DOHH2 (cell line): ENCODE measurements around the gene TAPBPL.

ENCODE experiments used
- H3F3A ChIP-seq: fragments of 200-600 bp; sonication (generic), shearing (Covaris generic); 2 replicates; pipeline ENCODE4 v1.6.0; 2016; ENCODE audit warnings: antibody characterized with exemption, mild to moderate bottlenecking; ENCODE audit not compliant: control insufficient read depth, insufficient read depth
- H3K27ac ChIP-seq: fragments of 200-600 bp; sonication (generic); 2 replicates; pipeline ENCODE4 v1.5.1; 2014; ENCODE audit warnings: low read depth, mild to moderate bottlenecking, low read length, moderate library complexity
- H3K27me3 ChIP-seq: fragments of 200-600 bp; sonication (generic); 2 replicates; pipeline ENCODE4 v1.6.1; 2014; ENCODE audit warnings: mild to moderate bottlenecking, low read length, mixed read lengths; ENCODE audit not compliant: control insufficient read depth
- H3K36me3 ChIP-seq: fragments of 200-600 bp; sonication (generic); 2 replicates; pipeline ENCODE4 v1.6.1; 2014; ENCODE audit warnings: mild to moderate bottlenecking, low read length, moderate library complexity, mixed read lengths; ENCODE audit not compliant: control insufficient read depth
- H3K4me1 ChIP-seq: fragments of 200-600 bp; sonication (generic); 2 replicates; pipeline ENCODE4 v1.6.1; 2014; ENCODE audit warnings: mild to moderate bottlenecking, low read length, mixed read lengths; ENCODE audit not compliant: control insufficient read depth
- H3K4me2 ChIP-seq: fragments of 200-600 bp; sonication (generic); 2 replicates; pipeline ENCODE4 v1.6.0; 2014; ENCODE audit warnings: mild to moderate bottlenecking, low read length, moderate library complexity
- H3K4me3 ChIP-seq: fragments of 200-600 bp; sonication (generic); 2 replicates; pipeline ENCODE4 v1.5.1; 2014; ENCODE audit warnings: mild to moderate bottlenecking, low read length, mixed read lengths
- H3K79me2 ChIP-seq: fragments of 200-600 bp; sonication (generic); 2 replicates; pipeline ENCODE4 v1.6.1; 2014; ENCODE audit warnings: mild to moderate bottlenecking, low read length, mixed read lengths; ENCODE audit not compliant: control insufficient read depth
- H3K9me2 ChIP-seq: fragments of 200-600 bp; sonication (generic); replicated peaks from 2 replicates; pipeline ENCODE4 v1.6.1; 2014; ENCODE audit warnings: mild to moderate bottlenecking, low read length, mixed read lengths; ENCODE audit not compliant: control insufficient read depth
- H3K9me3 ChIP-seq: fragments of 200-600 bp; sonication (generic); 2 replicates; pipeline ENCODE4 v1.6.1; 2014; ENCODE audit warnings: antibody characterized with exemption, low read length, mixed read lengths; ENCODE audit not compliant: control insufficient read depth, insufficient read depth
- H4K20me1 ChIP-seq: fragments of 200-600 bp; sonication (generic); 2 replicates; pipeline ENCODE4 v1.6.0; 2014; ENCODE audit warnings: low read depth, mild to moderate bottlenecking, antibody characterized with exemption, low read length, moderate library complexity; ENCODE audit not compliant: control insufficient read depth, insufficient read depth
- EZH2phosphoT487 ChIP-seq: fragments of 200-600 bp; sonication (generic); IDR thresholded peaks from 2 replicates; pipeline ENCODE4 v1.6.1; 2017; ENCODE audit warnings: borderline replicate concordance, mild to moderate bottlenecking, antibody characterized with exemption, low read length, moderate library complexity, mixed read lengths
- TF ChIP-seq, protein P1 (sequence below): fragments of 200-600 bp; sonication (generic); IDR thresholded peaks from one replicate; pipeline ENCODE4 v1.5.1; 2014; ENCODE audit warnings: antibody characterized with exemption, mild to moderate bottlenecking, low read depth, low read length; ENCODE audit not compliant: poor library complexity, severe bottlenecking

Gene TAPBPL, protein sequence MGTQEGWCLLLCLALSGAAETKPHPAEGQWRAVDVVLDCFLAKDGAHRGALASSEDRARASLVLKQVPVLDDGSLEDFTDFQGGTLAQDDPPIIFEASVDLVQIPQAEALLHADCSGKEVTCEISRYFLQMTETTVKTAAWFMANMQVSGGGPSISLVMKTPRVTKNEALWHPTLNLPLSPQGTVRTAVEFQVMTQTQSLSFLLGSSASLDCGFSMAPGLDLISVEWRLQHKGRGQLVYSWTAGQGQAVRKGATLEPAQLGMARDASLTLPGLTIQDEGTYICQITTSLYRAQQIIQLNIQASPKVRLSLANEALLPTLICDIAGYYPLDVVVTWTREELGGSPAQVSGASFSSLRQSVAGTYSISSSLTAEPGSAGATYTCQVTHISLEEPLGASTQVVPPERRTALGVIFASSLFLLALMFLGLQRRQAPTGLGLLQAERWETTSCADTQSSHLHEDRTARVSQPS

DNA sequence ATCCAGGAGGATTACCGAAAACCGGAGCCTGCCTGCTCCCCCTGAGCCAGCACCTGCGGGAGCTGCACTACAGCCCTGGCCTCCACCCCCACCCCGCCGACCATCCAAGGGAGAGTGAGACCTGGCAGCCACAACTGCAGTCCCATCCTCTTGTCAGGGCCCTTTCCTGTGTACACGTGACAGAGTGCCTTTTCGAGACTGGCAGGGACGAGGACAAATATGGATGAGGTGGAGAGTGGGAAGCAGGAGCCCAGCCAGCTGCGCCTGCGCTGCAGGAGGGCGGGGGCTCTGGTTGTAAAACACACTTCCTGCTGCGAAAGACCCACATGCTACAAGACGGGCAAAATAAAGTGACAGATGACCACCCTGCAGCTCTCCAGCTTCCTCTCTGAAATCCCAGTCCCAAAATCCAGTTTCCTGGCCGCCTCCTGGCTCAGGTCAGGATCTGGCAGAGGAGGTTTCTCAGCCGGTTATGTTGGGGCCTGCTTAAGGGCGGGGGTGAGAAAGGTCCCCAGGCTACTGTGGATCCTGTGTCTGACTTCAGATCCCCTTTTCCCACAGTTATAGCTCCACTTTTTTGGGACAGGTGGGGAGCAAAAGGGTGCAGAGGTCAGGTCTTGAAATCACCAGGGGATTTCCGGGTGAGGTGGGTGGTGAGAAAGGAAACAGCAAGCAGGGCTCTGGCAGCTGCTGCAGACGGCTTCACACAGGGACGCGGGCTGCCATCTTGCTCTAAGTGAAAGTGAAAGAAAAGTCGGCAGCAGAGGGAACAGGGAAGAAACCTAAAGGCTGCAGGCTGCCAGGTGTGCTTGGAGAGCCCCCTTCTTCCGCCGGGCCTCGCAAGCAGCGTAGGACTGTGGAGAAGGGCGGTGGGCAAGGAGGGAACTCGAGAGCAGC, at the start of gene TAPBPL:
Gene TAPBPL (plus strand): TSS at position 695 of the 897 bp plus-strand sequence. CDS start 207 bp downstream, outside the sequence.
- H3K4me2 ChIP-seq, result peak within 1 kb of the TSS; percentile 86
- H4K20me1 ChIP-seq, result no peaks in the 10 kb centered on the region
- H3F3A ChIP-seq, result peaks cover 28% of the 10 kb centered on the region
- H3K36me3 ChIP-seq, result peaks cover 73% of the 10 kb centered on the region
- peaks cover 53% of the 10 kb centered on the region for H3K4me1 ChIP-seq
- peak within 1 kb of the TSS; percentile 71 for H3K4me3 ChIP-seq
- H3K27ac ChIP-seq, result peak within 1 kb of the TSS; percentile 80
- TF ChIP-seq EZH2phosphoT487, result no peak
- TF ChIP-seq, protein P1, sequence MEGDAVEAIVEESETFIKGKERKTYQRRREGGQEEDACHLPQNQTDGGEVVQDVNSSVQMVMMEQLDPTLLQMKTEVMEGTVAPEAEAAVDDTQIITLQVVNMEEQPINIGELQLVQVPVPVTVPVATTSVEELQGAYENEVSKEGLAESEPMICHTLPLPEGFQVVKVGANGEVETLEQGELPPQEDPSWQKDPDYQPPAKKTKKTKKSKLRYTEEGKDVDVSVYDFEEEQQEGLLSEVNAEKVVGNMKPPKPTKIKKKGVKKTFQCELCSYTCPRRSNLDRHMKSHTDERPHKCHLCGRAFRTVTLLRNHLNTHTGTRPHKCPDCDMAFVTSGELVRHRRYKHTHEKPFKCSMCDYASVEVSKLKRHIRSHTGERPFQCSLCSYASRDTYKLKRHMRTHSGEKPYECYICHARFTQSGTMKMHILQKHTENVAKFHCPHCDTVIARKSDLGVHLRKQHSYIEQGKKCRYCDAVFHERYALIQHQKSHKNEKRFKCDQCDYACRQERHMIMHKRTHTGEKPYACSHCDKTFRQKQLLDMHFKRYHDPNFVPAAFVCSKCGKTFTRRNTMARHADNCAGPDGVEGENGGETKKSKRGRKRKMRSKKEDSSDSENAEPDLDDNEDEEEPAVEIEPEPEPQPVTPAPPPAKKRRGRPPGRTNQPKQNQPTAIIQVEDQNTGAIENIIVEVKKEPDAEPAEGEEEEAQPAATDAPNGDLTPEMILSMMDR, result no peak
- H3K9me2 ChIP-seq, result no peaks in the 10 kb centered on the region
- no peaks in the 10 kb centered on the region for H3K27me3 ChIP-seq
- H3K9me3 ChIP-seq, result no peaks in the 10 kb centered on the region
- peaks cover 34% of the 10 kb centered on the region for H3K79me2 ChIP-seq

DNA sequence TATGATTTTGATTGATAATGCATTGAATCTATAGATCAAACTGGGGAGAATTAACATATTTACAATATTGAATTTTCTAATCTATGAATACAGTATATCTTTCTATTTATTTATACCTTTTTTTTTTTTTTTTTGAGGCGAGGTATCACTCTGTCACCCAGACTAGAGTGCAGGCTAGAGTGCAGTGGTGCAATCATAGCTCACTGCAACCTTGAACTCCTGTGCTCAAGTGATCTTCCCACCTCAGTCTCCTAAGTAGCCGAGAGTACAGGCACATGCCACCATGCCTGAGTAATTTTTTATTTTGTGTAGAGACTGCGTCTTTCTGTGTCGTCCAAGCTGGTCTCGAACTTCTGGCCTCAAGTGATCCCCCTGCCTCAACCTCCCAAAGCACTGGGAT, 47.5 kb upstream of the TAPBPL start:
- no peak overlapping the region for H3K4me3 ChIP-seq
- H3F3A ChIP-seq, result no peaks in the 10 kb centered on the region
- no peaks in the 10 kb centered on the region for H3K36me3 ChIP-seq
- no peaks in the 10 kb centered on the region for H4K20me1 ChIP-seq
- H3K79me2 ChIP-seq, result no peaks in the 10 kb centered on the region
- H3K4me1 ChIP-seq, result no peaks in the 10 kb centered on the region
- H3K4me2 ChIP-seq, result no peak overlapping the region
- peaks cover 12% of the 10 kb centered on the region; the same call in 1 of the 2 replicates for H3K27me3 ChIP-seq
- no peaks in the 10 kb centered on the region for H3K9me2 ChIP-seq
- TF ChIP-seq, protein P1, result no peak
- TF ChIP-seq EZH2phosphoT487, result no peak
- H3K27ac ChIP-seq, result no peak overlapping the region
- H3K9me3 ChIP-seq, result no peaks in the 10 kb centered on the region

DNA sequence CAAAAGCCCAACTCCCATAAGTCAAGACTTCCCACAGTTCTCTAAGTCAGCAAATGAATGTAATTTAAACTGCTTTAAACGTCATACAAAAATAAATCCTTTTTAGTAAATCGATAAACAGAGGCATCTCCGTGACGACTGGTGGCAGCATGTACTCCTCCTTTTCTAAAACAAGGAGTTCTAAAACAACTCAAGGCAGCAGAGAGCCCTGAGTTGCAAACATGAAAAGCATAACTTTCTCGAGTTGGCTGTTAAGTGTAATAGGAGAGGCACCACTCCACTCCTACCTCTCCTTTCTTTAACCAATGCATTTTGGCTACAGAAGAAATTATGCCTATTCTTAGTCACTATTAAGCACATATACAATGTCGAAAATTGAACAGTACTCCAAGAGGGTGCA, 45.9 kb upstream of the TAPBPL start:
- Histone ChIP-seq H3K36me3 (no peaks in the 10 kb centered on the region), H3F3A (no peaks in the 10 kb centered on the region), H3K27me3 (peaks cover 12% of the 10 kb centered on the region; the same call in 1 of the 2 replicates)

More for the DNA sequence above, 45.9 kb upstream of the TAPBPL start:
- no peaks in the 10 kb centered on the region for H3K9me2 ChIP-seq
- H3K79me2 ChIP-seq, result no peaks in the 10 kb centered on the region
- no peak overlapping the region for H3K4me2 ChIP-seq
- H3K4me3 ChIP-seq, result no peak overlapping the region
- H3K9me3 ChIP-seq, result no peaks in the 10 kb centered on the region
- H3K4me1 ChIP-seq, result no peaks in the 10 kb centered on the region
- H3K27ac ChIP-seq, result no peak overlapping the region
- no peaks in the 10 kb centered on the region for H4K20me1 ChIP-seq
- TF ChIP-seq, protein P1, result no peak
- no peak for TF ChIP-seq EZH2phosphoT487
